GM23338 (cell line): ENCODE results near the gene SLC25A42.

Source experiments
- POLR2AphosphoS5 ChIP-seq: IDR thresholded peaks from 2 replicates; pipeline ENCODE4 v1.6.1; 2016; ENCODE audit warnings: antibody characterized with exemption, low read depth
- TF ChIP-seq, protein P1 (sequence below), 2 experiments: fragments of 200-600 bp in 1 of 2; sonication (generic) in 1 of 2; conservative IDR thresholded peaks; 2 replicates each; pipeline versions ENCODE4 v1.5.1 to v1.6.1; 2016 to 2017; ENCODE audit warnings: antibody characterized with exemption in 2 of 2, low read depth in 2 of 2, mild to moderate bottlenecking in 2 of 2, moderate library complexity in 1 of 2

DNA sequence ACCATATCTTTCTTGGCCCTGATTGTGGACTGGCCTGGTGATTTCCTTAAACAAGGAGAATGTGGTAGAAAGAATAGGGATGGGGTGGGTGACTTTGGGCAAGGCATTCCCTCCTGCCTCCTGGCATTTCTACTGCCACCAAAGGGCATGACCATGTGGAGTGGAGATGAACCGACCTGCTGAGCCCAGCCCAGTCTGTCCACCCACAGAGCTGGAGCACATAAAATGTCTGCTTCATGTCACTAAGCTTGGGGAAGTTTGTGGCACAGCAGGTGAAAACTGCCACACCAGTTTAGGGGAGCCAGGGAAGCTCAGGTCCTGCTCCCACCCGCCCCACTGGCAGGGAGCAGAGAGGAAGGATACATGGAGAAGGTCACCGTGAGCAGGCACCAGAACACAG lies 68.2 kb downstream of the SLC25A42 start:
- TF ChIP-seq POLR2AphosphoS5: no peak
- TF ChIP-seq, protein P1, sequence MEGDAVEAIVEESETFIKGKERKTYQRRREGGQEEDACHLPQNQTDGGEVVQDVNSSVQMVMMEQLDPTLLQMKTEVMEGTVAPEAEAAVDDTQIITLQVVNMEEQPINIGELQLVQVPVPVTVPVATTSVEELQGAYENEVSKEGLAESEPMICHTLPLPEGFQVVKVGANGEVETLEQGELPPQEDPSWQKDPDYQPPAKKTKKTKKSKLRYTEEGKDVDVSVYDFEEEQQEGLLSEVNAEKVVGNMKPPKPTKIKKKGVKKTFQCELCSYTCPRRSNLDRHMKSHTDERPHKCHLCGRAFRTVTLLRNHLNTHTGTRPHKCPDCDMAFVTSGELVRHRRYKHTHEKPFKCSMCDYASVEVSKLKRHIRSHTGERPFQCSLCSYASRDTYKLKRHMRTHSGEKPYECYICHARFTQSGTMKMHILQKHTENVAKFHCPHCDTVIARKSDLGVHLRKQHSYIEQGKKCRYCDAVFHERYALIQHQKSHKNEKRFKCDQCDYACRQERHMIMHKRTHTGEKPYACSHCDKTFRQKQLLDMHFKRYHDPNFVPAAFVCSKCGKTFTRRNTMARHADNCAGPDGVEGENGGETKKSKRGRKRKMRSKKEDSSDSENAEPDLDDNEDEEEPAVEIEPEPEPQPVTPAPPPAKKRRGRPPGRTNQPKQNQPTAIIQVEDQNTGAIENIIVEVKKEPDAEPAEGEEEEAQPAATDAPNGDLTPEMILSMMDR (conservative IDR thresholded peaks at IDR 0.05; ENCODE audit: low read depth in 2 of 2): no peak
